Spleen (tissue), 11 donors: ENCODE measurements around the gene PGRMC2. TPM values are rescaled to one million over a fixed set of nuclear protein-coding genes. Genes with fewer than 3 reads are reported as not detected.

Experiments used
- DNase-seq: peaks from one replicate; pipeline ENCODE4 v3.0.0-alpha.2; 2020
- H3K27ac ChIP-seq, 8 donors: fragments of 200-600 bp; sonication (generic) in 7 of 8; 1 replicate in 4 of 8; 2 replicates in 4 of 8; pipeline versions ENCODE4 v1.5.0 to v1.8.0; 2016 to 2021; ENCODE audit warnings: inconsistent platforms in 4 of 8, mild to moderate bottlenecking in 4 of 8, moderate library complexity in 1 of 8
- H3K27me3 ChIP-seq, 7 donors: fragments of 200-600 bp; sonication (generic) in 6 of 7; replicated peaks in 1 of 7; 1 replicate in 4 of 7; 2 replicates in 3 of 7; pipeline versions ENCODE4 v1.5.0 to v1.8.0; 2016 to 2021; ENCODE audit warnings: inconsistent platforms in 3 of 7, mild to moderate bottlenecking in 1 of 7
- H3K36me3 ChIP-seq, 6 donors: fragments of 200-600 bp; sonication (generic) in 5 of 6; 1 replicate in 4 of 6; 2 replicates in 2 of 6; pipeline versions ENCODE4 v1.5.0 to v1.8.0; 2016 to 2021; ENCODE audit warnings: inconsistent platforms in 2 of 6
- H3K4me1 ChIP-seq, 6 donors: fragments of 200-600 bp; sonication (generic) in 5 of 6; 1 replicate in 3 of 6; 2 replicates in 3 of 6; pipeline versions ENCODE4 v1.5.0 to v1.8.0; 2016 to 2021; ENCODE audit warnings: inconsistent platforms in 3 of 6
- H3K4me3 ChIP-seq, 8 donors: fragments of 200-600 bp; sonication (generic) in 7 of 8; 1 replicate in 4 of 8; 2 replicates in 4 of 8; pipeline versions ENCODE4 v1.5.0 to v1.8.0; 2016 to 2021; ENCODE audit warnings: inconsistent platforms in 4 of 8, mild to moderate bottlenecking in 4 of 8, moderate library complexity in 2 of 8
- H3K9me3 ChIP-seq, 8 donors: fragments of 200-600 bp; sonication (generic) in 7 of 8; 1 replicate in 4 of 8; 2 replicates in 4 of 8; pipeline versions ENCODE4 v1.5.0 to v1.8.0; 2016 to 2021; ENCODE audit warnings: inconsistent platforms in 4 of 8
- CTCF ChIP-seq, 11 experiments: fragments of 200-600 bp in 7 of 11; fragments of 450-650 bp in 4 of 11; sonication (generic) in 4 of 11; IDR thresholded peaks in 8 of 11; conservative IDR thresholded peaks in 3 of 11; 1 replicate in 7 of 11; 2 replicates in 4 of 11; pipeline versions ENCODE4 v1.4.0 to v1.8.0; 2016 to 2021; ENCODE audit warnings: antibody characterized with exemption in 11 of 11, inconsistent platforms in 4 of 11, mild to moderate bottlenecking in 1 of 11
- POLR2A ChIP-seq, 3 donors: fragments of 450-650 bp; IDR thresholded peaks; one replicate each; pipeline ENCODE4 v1.5.1; 2017; ENCODE audit warnings: antibody characterized with exemption in 3 of 3, mild to moderate bottlenecking in 1 of 3
- POLR2AphosphoS5 ChIP-seq, 3 donors: sonication (generic); formaldehyde crosslinking; IDR thresholded peaks; one replicate each; pipeline ENCODE4 v1.5.1; 2017; ENCODE audit warnings: antibody characterized with exemption in 3 of 3
- WGBS, 5 donors: extraction: QIAGEN DNeasy Blood & Tissue Kit in 3 of 5; methylation state at CpG; one replicate each; pipeline versions ENCODE4 v1.1.5 to v1.1.7; 2013 to 2018; 5-methylcytosine and 5-hydroxymethylcytosine counted together
- intact Hi-C: fragments of 100-400 bp; cut with DNase I; formaldehyde crosslinking; loops from one replicate; pipeline ENCODE4 v1.15.0; 2023; ENCODE audit warnings: low total_unique reads
- polyA plus RNA-seq, 3 donors: library from polyadenylated mRNA; stranded (reverse); fragments of 200-250 nt; gene quantifications; one replicate each; pipeline ENCODE4 v1.2.1, GENCODE V29; 2013
- total RNA-seq, 7 donors: library from RNA; depleted of rRNA in 3 of 7; stranded (reverse); fragments of >200 nt in 3 of 7; fragmentation: NEBNext Ultra II Directional in 4 of 7; extraction: Animal tissue kit (Norgen Biotek cat#: 25700) in 4 of 7; gene quantifications; one replicate each; pipeline versions ENCODE4 v1.1.0 to v1.2.1, GENCODE V29; 2016 to 2021
- donor health status: healthy with polysubstance abuse.
- donor health status: DM: no; HTN: no; CAD: no; lungs with moderate emphysema.
- donor health status: DM: no; HTN: no; CAD: no.
- donor health status: Bipolar disorder and iron deficiency.
- donor health status: healthy.
- donor health status: DM: no; HTN: no; CAD: no.
- donor health status: DM: yes; HTN: yes; CAD: no.

The PGRMC2 gene
- total and polyA plus RNA-seq, 10 donors = 13.8 to 46.8 (median 29.8) TPM

GRCh38 chr4:128333309-128334018 lies 45.9 kb upstream of the PGRMC2 start:
- intact Hi-C loops = no loop called here
- Histone ChIP-seq H3K4me1 (no peaks in the 10 kb centered on the region), H3K27ac (no peak overlapping the region), H3K27me3 (no peaks in the 10 kb centered on the region), H3K36me3 (no peaks in the 10 kb centered on the region), H3K9me3 (no peaks in the 10 kb centered on the region), H3K4me3 (no peak overlapping the region)
- no peak for TF ChIP-seq CTCF (IDR thresholded peaks at IDR 0.05 in 8 of 11, conservative IDR thresholded peaks at IDR 0.05 in 3 of 11)
- no peak for TF ChIP-seq POLR2AphosphoS5 (IDR thresholded peaks at IDR 0.05)
- no peak for TF ChIP-seq POLR2A (IDR thresholded peaks at IDR 0.05)
- no peak for DNase-seq
- 87 to 97% (median 93%) methylated on average over 6 of the region's 6 CpGs for WGBS, 5 donors

- no peak for DNase-seq
- Histone ChIP-seq H3K27me3 (no peaks in the 10 kb centered on the region), H3K4me1 (no peaks in the 10 kb centered on the region), H3K9me3 (no peaks in the 10 kb centered on the region), H3K36me3 (no peaks in the 10 kb centered on the region), H3K27ac (no peak overlapping the region), H3K4me3 (no peak overlapping the region)
- intact Hi-C loops = no loop called here
- no peak for TF ChIP-seq POLR2A (IDR thresholded peaks at IDR 0.05)
- no peak for TF ChIP-seq CTCF (IDR thresholded peaks at IDR 0.05 in 8 of 11, conservative IDR thresholded peaks at IDR 0.05 in 3 of 11)
- TF ChIP-seq POLR2AphosphoS5 (IDR thresholded peaks at IDR 0.05) = no peak
These were observed 44.5 kb upstream of the PGRMC2 start for GRCh38 chr4:128332081-128332480.

GRCh38 chr4:128329638-128330037 lies 42.0 kb upstream of the PGRMC2 start:
- no peak for DNase-seq
- Histone ChIP-seq H3K9me3 (no peaks in the 10 kb centered on the region), H3K27ac (no peak overlapping the region), H3K4me1 (no peaks in the 10 kb centered on the region), H3K4me3 (no peak overlapping the region), H3K27me3 (no peaks in the 10 kb centered on the region), H3K36me3 (no peaks in the 10 kb centered on the region)
- 83 to 95% (median 91%) methylated on average over 4 of the region's 4 CpGs for WGBS, 5 donors
- intact Hi-C loops = no loop called here
- TF ChIP-seq POLR2A (IDR thresholded peaks at IDR 0.05) (no peak), CTCF (IDR thresholded peaks at IDR 0.05 in 8 of 11, conservative IDR thresholded peaks at IDR 0.05 in 3 of 11) (no peak), POLR2AphosphoS5 (IDR thresholded peaks at IDR 0.05) (no peak)

GRCh38 chr4:128328106-128328505 lies 40.5 kb upstream of the PGRMC2 start:
- 82 to 88% (median 85%) methylated on average over 6 of the region's 6 CpGs for WGBS, 5 donors
- no peaks in the 10 kb centered on the region for H3K27me3 ChIP-seq
- intact Hi-C loops = no loop called here
- no peaks in the 10 kb centered on the region for H3K9me3 ChIP-seq
- H3K36me3 ChIP-seq = peaks cover 0 to 15% (median 1%) of the 10 kb centered on the region in 6 donors
- TF ChIP-seq CTCF (IDR thresholded peaks at IDR 0.05 in 8 of 11, conservative IDR thresholded peaks at IDR 0.05 in 3 of 11) (no peak), POLR2A (IDR thresholded peaks at IDR 0.05) (no peak), POLR2AphosphoS5 (IDR thresholded peaks at IDR 0.05) (no peak)
- no peaks in the 10 kb centered on the region for H3K4me1 ChIP-seq
- H3K4me3 ChIP-seq = no peak overlapping the region
- no peak for DNase-seq
- no peak overlapping the region for H3K27ac ChIP-seq
